22Rv1 (cell line): ENCODE data around the gene DENND6B.

Experiments used
- ZFX ChIP-seq: fragments of 450-650 bp; IDR thresholded peaks from 2 replicates; pipeline ENCODE4 v1.6.1; 2017; ENCODE audit warnings: antibody characterized with exemption, borderline replicate concordance
- TF ChIP-seq, protein P1 (sequence below): fragments of 450-650 bp; IDR thresholded peaks from 2 replicates; pipeline ENCODE4 v1.5.1; 2017; ENCODE audit warnings: mild to moderate bottlenecking

- TF ChIP-seq, protein P1, sequence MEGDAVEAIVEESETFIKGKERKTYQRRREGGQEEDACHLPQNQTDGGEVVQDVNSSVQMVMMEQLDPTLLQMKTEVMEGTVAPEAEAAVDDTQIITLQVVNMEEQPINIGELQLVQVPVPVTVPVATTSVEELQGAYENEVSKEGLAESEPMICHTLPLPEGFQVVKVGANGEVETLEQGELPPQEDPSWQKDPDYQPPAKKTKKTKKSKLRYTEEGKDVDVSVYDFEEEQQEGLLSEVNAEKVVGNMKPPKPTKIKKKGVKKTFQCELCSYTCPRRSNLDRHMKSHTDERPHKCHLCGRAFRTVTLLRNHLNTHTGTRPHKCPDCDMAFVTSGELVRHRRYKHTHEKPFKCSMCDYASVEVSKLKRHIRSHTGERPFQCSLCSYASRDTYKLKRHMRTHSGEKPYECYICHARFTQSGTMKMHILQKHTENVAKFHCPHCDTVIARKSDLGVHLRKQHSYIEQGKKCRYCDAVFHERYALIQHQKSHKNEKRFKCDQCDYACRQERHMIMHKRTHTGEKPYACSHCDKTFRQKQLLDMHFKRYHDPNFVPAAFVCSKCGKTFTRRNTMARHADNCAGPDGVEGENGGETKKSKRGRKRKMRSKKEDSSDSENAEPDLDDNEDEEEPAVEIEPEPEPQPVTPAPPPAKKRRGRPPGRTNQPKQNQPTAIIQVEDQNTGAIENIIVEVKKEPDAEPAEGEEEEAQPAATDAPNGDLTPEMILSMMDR: no peak
- TF ChIP-seq ZFX: no peak
Measured at GRCh38 chr22:50318356-50318697, 8.5 kb downstream of the DENND6B start.
